ENCODE data around the gene OR14A2.

- TF ChIP-seq CTCF (IDR thresholded peaks at IDR 0.05): no peak
- no peak for TF ChIP-seq EZH2 (IDR thresholded peaks at IDR 0.05)
These were observed 12.5 kb upstream of the OR14A2 start, which contains the start of gene OR1C1 for GRCh38 chr1:247760456-247760855.

Data from neural progenitor cell (in vitro differentiated cells).